ENCODE results near the gene ESRRG.

DNA sequence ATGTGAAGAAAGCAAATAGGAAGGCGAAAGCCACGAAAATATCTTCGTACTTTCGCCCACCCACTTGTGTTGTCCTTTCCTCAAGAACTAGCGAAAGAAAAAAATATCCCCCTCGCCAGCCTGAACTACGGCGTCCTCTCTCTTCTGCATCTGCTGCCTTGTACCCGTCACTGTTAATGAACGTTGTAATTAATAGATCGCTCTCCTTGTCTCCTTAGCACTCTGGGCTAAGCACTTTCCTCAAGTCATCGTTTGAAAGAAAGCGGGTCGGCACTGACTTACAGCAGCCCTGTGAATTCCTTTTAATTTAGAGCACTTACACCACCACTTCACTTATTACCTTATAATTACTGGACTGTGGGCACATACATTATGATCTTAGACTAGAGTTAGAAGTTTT, 44.1 kb downstream of the ESRRG start:
- TF ChIP-seq, protein P1, sequence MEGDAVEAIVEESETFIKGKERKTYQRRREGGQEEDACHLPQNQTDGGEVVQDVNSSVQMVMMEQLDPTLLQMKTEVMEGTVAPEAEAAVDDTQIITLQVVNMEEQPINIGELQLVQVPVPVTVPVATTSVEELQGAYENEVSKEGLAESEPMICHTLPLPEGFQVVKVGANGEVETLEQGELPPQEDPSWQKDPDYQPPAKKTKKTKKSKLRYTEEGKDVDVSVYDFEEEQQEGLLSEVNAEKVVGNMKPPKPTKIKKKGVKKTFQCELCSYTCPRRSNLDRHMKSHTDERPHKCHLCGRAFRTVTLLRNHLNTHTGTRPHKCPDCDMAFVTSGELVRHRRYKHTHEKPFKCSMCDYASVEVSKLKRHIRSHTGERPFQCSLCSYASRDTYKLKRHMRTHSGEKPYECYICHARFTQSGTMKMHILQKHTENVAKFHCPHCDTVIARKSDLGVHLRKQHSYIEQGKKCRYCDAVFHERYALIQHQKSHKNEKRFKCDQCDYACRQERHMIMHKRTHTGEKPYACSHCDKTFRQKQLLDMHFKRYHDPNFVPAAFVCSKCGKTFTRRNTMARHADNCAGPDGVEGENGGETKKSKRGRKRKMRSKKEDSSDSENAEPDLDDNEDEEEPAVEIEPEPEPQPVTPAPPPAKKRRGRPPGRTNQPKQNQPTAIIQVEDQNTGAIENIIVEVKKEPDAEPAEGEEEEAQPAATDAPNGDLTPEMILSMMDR (IDR thresholded peaks at IDR 0.05), result no peak
- TF ChIP-seq POLR2A (IDR thresholded peaks at IDR 0.05), result no peak
